ENCODE results near the gene MRPS15. TPM values are rescaled to one million over a fixed set of nuclear protein-coding genes. Genes with fewer than 3 reads are reported as not detected.

The MRPS15 gene
- total RNA-seq, 1 donor from 2014 or later: 83.4 TPM

GRCh38 chr1:36464605-36465393 is 615 bp upstream of the MRPS15 start:
- DNase-seq (ENCODE audit: low spot score): no peak

DNA sequence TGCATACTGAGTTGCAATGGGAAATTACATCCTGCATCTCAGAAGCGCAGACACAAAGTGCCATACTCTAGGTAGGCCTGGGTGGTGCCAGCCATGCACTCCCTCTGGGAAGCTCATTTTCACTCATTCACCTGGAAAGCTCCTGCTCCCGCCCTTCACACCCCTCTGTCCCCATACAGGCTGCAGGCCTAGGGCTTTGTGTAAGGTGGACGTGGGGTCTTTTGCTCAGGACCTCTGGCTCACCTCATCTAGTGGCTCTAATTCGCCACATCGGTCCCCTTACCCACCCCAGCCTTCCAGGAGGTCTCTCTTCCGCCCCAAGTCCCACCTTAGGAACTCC is 751 bp downstream of the MRPS15 start:
- no peak for DNase-seq (ENCODE audit: low spot score)

DNA sequence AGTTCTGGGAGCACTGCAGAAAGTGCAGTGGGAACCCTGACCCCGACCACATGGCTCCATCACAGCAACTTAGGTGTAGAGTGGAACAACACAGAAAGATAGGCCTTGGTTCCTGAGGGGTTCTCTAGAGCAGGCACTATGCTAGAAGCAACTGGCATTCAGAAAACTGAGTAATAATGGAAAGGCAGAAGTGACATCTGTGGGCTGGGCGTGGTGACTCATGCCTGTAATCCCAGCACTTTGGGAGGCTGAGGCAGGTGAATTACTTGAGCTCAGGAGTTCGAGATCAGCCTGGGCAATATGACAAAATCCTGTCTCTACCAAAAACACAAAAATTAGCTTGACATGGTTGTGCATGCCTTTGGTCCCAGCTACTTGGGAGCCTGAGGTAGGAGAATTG is 5.3 kb downstream of the MRPS15 start:
- DNase-seq (ENCODE audit: low spot score): no peak

GRCh38 chr1:36457691-36458090 is 6.5 kb downstream of the MRPS15 start:
- DNase-seq (ENCODE audit: low spot score): no peak

GRCh38 chr1:36456391-36456928 is 7.7 kb downstream of the MRPS15 start:
- DNase-seq (ENCODE audit: low spot score): no peak

- no peak for DNase-seq (ENCODE audit: low spot score)
Measured at GRCh38 chr1:36455386-36455785, 8.8 kb downstream of the MRPS15 start.

DNA sequence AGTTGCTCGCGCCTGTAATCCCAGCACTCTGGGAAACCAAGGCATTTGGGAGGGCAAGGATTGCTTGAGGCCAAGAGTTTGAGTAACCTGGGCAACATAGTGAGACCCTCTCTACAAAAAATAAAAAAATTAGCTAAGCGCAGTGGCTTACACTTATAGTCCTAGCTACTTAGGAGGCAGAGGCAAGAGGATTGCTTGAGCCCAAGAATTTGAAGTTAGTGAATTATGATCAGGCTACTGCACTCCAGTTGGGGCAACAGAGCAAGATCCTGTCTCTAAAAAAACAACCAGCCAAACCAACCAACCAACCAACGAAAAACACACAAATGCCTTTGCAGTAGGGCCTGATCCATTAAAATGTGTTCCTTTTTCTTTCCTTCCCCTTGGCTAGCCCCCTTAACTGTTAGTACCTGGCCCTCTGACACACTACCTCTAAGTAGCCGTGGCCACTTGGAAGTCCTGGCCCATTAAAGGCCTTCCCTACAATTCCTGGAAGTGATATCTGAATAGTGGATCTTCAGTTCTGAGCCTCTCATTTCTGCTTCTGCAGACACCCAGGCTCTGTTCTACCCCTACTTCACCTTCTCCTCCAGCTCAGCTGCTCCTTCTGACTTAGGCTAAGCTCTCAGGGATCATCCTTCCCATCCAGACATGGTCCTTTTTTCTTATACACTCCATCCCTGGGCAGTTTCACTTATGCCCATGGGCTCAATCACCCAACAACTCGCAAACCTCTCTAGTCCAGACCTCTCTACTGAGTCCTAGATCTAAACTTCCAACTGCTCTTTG is 10.4 kb downstream of the MRPS15 start:
- no peak for DNase-seq (ENCODE audit: low spot score)

DNA sequence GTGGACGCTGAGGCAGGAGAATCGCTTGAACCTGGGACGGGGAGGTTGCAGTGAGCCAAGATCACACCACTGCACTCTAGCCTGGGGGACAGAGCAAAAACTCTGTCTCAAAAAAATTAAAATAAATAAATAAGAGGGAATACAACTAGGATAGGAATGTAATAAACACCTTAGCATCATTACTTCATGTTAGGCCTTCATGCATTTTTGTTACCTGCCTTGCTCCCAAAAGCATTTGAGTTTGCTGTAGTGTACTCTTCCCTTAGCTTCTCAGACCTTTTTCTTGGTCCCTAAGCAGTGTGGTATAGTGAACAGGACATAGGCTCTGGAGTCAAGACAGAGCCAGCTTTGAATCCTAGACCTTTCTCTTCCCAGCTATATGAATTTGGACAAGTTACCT is 11.1 kb downstream of the MRPS15 start:
- no peak for DNase-seq (ENCODE audit: low spot score)

GRCh38 chr1:36450919-36451305 is 13.3 kb downstream of the MRPS15 start:
- no peak for DNase-seq (ENCODE audit: low spot score)

GRCh38 chr1:36450270-36450918 is 13.8 kb downstream of the MRPS15 start, which contains the start of gene OSCP1:
TSS of gene OSCP1 (minus strand) at chr1:36450451. CDS start at chr1:36450369, 82 bp downstream.
- DNase-seq (ENCODE audit: low spot score): peak; percentile 98

- DNase-seq (ENCODE audit: low spot score): no peak
Measured at GRCh38 chr1:36448530-36449056, 15.6 kb downstream of the MRPS15 start.

GRCh38 chr1:36447450-36447849 is 16.7 kb downstream of the MRPS15 start:
- DNase-seq (ENCODE audit: low spot score): no peak

DNA sequence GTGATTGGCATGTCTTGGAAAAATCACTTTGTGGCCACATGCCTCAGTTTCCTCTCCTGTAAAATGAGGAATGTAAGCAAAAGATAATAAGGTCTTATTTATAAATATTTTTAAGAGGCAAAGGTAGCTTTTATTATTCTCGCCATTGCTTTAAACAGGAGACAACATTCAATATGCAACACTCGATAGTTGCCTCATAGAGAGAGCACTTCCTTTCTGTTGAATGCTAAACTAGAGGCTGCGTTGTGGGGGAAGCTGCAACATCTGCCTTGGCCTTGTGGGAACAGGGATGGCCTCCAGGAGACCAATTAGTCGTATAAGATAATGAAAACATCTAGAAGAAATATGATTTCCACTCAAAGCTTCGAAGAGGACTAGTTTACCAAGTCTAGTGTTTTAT is 17.4 kb downstream of the MRPS15 start:
- DNase-seq (ENCODE audit: low spot score): no peak

DNA sequence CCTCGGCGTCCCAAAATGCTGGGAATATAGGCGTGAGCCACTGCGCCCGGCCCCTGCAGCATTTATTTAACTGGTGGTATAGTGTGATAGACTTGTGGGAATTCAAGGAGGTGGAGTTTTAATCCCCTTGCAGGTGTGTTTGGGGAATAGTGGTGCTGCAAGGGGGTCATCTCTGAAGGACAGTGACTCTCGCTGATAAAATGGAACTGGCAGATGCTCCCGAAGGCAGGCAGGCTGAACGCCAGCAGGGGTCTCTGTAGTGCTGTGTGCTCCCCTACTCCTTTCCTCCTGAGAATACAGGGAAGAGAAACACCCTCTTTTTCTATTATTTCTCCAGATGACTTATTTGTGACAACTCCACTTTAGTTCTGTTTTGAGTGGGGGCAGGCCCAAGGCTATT is 17.9 kb downstream of the MRPS15 start:
- no peak for DNase-seq (ENCODE audit: low spot score)

GRCh38 chr1:36443297-36443696 is 20.9 kb downstream of the MRPS15 start:
- DNase-seq (ENCODE audit: low spot score): no peak

DNA sequence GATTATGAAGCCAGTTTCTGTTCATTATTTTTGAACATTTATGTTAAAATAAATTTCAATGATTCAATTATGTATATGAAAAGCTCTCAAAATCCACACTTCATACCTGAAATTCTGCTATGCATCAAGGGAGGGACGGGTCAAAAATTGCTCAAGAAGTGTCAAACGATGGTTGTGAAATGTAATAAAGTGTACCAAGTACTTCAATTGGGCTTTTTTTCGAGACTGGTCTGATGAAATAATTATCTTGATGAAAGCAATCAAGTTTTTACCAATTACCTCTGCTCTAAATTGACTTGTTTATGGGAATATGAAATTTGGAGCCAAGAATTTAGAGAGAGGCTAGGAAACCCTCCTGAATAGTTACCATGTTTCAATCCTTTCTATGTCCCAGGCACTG is 21.8 kb downstream of the MRPS15 start:
- no peak for DNase-seq (ENCODE audit: low spot score)

DNA sequence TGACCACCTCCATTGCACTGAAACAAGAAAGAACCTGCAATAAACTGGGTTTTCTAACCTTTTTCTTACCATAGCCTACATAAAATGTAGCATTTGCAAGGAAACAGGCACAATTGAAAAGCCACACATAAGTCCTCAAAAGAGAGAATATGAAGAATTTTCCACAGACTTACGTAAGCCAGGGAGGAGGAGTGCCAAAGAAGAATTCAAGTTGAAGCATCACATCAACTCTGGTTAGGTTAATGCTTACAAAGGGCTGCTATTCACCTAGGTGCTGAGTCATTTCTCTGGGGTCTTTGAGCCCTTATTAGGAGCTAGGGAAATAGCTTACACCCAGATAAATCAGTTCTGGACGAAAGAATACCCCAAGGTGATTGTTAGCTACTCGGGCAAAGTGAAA is 23.5 kb downstream of the MRPS15 start:
- DNase-seq (ENCODE audit: low spot score): no peak

DNA sequence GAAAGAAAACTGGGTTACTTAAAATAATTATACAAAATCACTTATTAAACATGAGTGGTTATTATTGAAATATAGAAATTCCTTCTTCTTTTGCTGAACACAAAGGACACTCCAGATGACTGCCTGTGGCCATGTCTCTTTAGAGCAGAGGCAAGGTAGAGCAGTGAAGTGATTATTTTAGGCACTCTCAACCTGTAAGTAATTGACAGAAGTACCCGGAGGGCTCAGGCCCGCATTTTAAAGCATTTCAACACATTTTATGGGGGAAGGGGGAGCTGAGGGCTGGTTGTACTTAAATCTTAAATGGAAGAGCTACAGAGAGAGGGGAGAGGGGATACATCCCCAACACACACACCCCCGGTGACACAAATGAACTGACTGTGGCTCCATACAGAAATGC is 24.1 kb downstream of the MRPS15 start:
- no peak for DNase-seq (ENCODE audit: low spot score)

- no peak for DNase-seq (ENCODE audit: low spot score)
Measured at GRCh38 chr1:36438715-36439114, 25.5 kb downstream of the MRPS15 start.

DNA sequence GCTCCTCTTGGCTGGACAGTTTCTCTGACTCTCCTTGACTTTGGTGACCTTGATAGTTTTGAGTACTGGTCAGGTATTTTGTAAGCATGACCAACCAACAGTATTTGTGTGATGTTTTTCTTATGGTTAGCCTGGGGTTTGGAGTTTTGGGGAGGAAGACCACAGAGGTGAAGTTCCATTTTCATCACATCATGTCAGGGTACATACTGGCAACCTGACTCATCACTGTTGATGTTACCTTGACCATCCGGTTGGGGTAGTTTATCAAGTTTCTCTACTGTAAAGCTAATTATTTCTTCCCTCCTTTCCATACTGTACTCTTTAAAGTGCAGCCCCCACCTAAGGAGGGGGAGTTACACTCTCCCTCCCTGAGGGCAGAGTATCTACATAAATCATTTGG is 27.4 kb downstream of the MRPS15 start:
- DNase-seq (ENCODE audit: low spot score): no peak

GRCh38 chr1:36433102-36433501 is 31.1 kb downstream of the MRPS15 start:
- DNase-seq (ENCODE audit: low spot score): no peak

- DNase-seq (ENCODE audit: low spot score): no peak
Measured at GRCh38 chr1:36432616-36433015, 31.6 kb downstream of the MRPS15 start.
